Measurements from ENCODE around the gene GCC1. TPM values are rescaled to one million over a fixed set of nuclear protein-coding genes. Genes with fewer than 3 reads are reported as not detected.
"Not testable (repeated sequence)": the region's sequence is repeated elsewhere in the genome, so short reads cannot be mapped to it uniquely, and the experiment has no call there.

Gene GCC1
- polyA plus RNA-seq, 4 donors = 7.0 to 14.3 (median 9.7) TPM

GRCh38 chr7:127571741-127572505 lies 13.5 kb downstream of the GCC1 start:
- no peak overlapping the region for H3K27ac ChIP-seq (ENCODE audit: low read depth in 1 of 3, low read length in 2 of 3)
- DNase-seq (no peak), FAIRE-seq (no peak)
- H3K4me1 ChIP-seq (ENCODE audit: control insufficient read depth in 3 of 3, insufficient read depth in 2 of 3, low read depth in 1 of 3, low read length in 2 of 3) = no peaks in the 10 kb centered on the region
- no peaks in the 10 kb centered on the region for H3K9me3 ChIP-seq (ENCODE audit: control insufficient read depth in 2 of 2, insufficient read depth in 1 of 2, low read depth in 1 of 2, low read length in 1 of 2)
- no peak overlapping the region for H3K4me3 ChIP-seq (ENCODE audit: low read depth in 1 of 3, low read length in 3 of 3)
- H3K27me3 ChIP-seq (ENCODE audit: control insufficient read depth in 3 of 3, insufficient read depth in 3 of 3, low read length in 3 of 3) = no peaks in the 10 kb centered on the region
- WGBS, 3 donors = 76 to 84% (median 76%) methylated on average over 3 of the region's 3 CpGs
- H3K36me3 ChIP-seq (ENCODE audit: control insufficient read depth in 3 of 3, insufficient read depth in 2 of 3, low read depth in 1 of 3, low read length in 3 of 3) = peaks cover 0 to 3% (median 0%) of the 10 kb centered on the region in 3 donors

- not testable (repeated sequence) for H3K27ac ChIP-seq (ENCODE audit: low read depth in 1 of 3, low read length in 2 of 3); FAIRE-seq; H3K4me3 ChIP-seq (ENCODE audit: low read depth in 1 of 3, low read length in 3 of 3); H3K9me3 ChIP-seq (ENCODE audit: control insufficient read depth in 2 of 2, insufficient read depth in 1 of 2, low read depth in 1 of 2, low read length in 1 of 2); H3K4me1 ChIP-seq (ENCODE audit: control insufficient read depth in 3 of 3, insufficient read depth in 2 of 3, low read depth in 1 of 3, low read length in 2 of 3); DNase-seq; H3K36me3 ChIP-seq (ENCODE audit: control insufficient read depth in 3 of 3, insufficient read depth in 2 of 3, low read depth in 1 of 3, low read length in 3 of 3); H3K27me3 ChIP-seq (ENCODE audit: control insufficient read depth in 3 of 3, insufficient read depth in 3 of 3, low read length in 3 of 3)
- no CpG with 5 or more reads among the region's 3 CpGs for WGBS, 3 donors
Observed at GRCh38 chr7:127568034-127568433, 17.4 kb downstream of the GCC1 start.

GRCh38 chr7:127566242-127566641 lies 19.2 kb downstream of the GCC1 start:
- H3K9me3 ChIP-seq (ENCODE audit: control insufficient read depth in 2 of 2, insufficient read depth in 1 of 2, low read depth in 1 of 2, low read length in 1 of 2) = peaks cover 0 to 6% of the 10 kb centered on the region in 2 donors
- no peak overlapping the region for H3K4me3 ChIP-seq (ENCODE audit: low read depth in 1 of 3, low read length in 3 of 3)
- no peaks in the 10 kb centered on the region for H3K4me1 ChIP-seq (ENCODE audit: control insufficient read depth in 3 of 3, insufficient read depth in 2 of 3, low read depth in 1 of 3, low read length in 2 of 3)
- H3K27me3 ChIP-seq (ENCODE audit: control insufficient read depth in 3 of 3, insufficient read depth in 3 of 3, low read length in 3 of 3) = no peaks in the 10 kb centered on the region
- 79 to 87% (median 81%) methylated on average over 3 of the region's 3 CpGs for WGBS, 3 donors
- no peak for DNase-seq
- no peak overlapping the region for H3K27ac ChIP-seq (ENCODE audit: low read depth in 1 of 3, low read length in 2 of 3)
- FAIRE-seq = no peak
- H3K36me3 ChIP-seq (ENCODE audit: control insufficient read depth in 3 of 3, insufficient read depth in 2 of 3, low read depth in 1 of 3, low read length in 3 of 3) = no peaks in the 10 kb centered on the region

GRCh38 chr7:127557803-127558202 lies 27.6 kb downstream of the GCC1 start:
- H3K4me1 ChIP-seq (ENCODE audit: control insufficient read depth in 3 of 3, insufficient read depth in 2 of 3, low read depth in 1 of 3, low read length in 2 of 3) = no peaks in the 10 kb centered on the region
- no peak for FAIRE-seq
- H3K27me3 ChIP-seq (ENCODE audit: control insufficient read depth in 3 of 3, insufficient read depth in 3 of 3, low read length in 3 of 3) = no peaks in the 10 kb centered on the region
- no peak overlapping the region for H3K4me3 ChIP-seq (ENCODE audit: low read depth in 1 of 3, low read length in 3 of 3)
- DNase-seq = no peak
- 75 to 88% (median 80%) methylated on average over 2 of the region's 2 CpGs for WGBS, 3 donors
- no peak overlapping the region for H3K27ac ChIP-seq (ENCODE audit: low read depth in 1 of 3, low read length in 2 of 3)
- no peaks in the 10 kb centered on the region for H3K36me3 ChIP-seq (ENCODE audit: control insufficient read depth in 3 of 3, insufficient read depth in 2 of 3, low read depth in 1 of 3, low read length in 3 of 3)
- no peaks in the 10 kb centered on the region for H3K9me3 ChIP-seq (ENCODE audit: control insufficient read depth in 2 of 2, insufficient read depth in 1 of 2, low read depth in 1 of 2, low read length in 1 of 2)

- no peak overlapping the region for H3K27ac ChIP-seq (ENCODE audit: low read depth in 1 of 3, low read length in 2 of 3)
- H3K36me3 ChIP-seq (ENCODE audit: control insufficient read depth in 3 of 3, insufficient read depth in 2 of 3, low read depth in 1 of 3, low read length in 3 of 3) = no peaks in the 10 kb centered on the region
- WGBS, 3 donors = 88 to 95% (median 94%) methylated on average over 2 of the region's 2 CpGs
- FAIRE-seq (no peak), DNase-seq (no peak)
- no peaks in the 10 kb centered on the region for H3K4me1 ChIP-seq (ENCODE audit: control insufficient read depth in 3 of 3, insufficient read depth in 2 of 3, low read depth in 1 of 3, low read length in 2 of 3)
- H3K4me3 ChIP-seq (ENCODE audit: low read depth in 1 of 3, low read length in 3 of 3) = no peak overlapping the region
- H3K9me3 ChIP-seq (ENCODE audit: control insufficient read depth in 2 of 2, insufficient read depth in 1 of 2, low read depth in 1 of 2, low read length in 1 of 2) = no peaks in the 10 kb centered on the region
- H3K27me3 ChIP-seq (ENCODE audit: control insufficient read depth in 3 of 3, insufficient read depth in 3 of 3, low read length in 3 of 3) = no peaks in the 10 kb centered on the region
Observed at GRCh38 chr7:127556404-127556803, 29.0 kb downstream of the GCC1 start.

- WGBS, 3 donors = 69 to 91% (median 82%) methylated on average over 4 of the region's 4 CpGs
- H3K27ac ChIP-seq (ENCODE audit: low read depth in 1 of 3, low read length in 2 of 3) = no peak overlapping the region
- FAIRE-seq = no peak
Observed at GRCh38 chr7:127551941-127552340, 33.5 kb downstream of the GCC1 start.

GRCh38 chr7:127550247-127550646 lies 35.1 kb downstream of the GCC1 start:
- Histone ChIP-seq H3K27me3 (ENCODE audit: control insufficient read depth in 3 of 3, insufficient read depth in 3 of 3, low read length in 3 of 3) (no peaks in the 10 kb centered on the region), H3K4me1 (ENCODE audit: control insufficient read depth in 3 of 3, insufficient read depth in 2 of 3, low read depth in 1 of 3, low read length in 2 of 3) (no peaks in the 10 kb centered on the region), H3K9me3 (ENCODE audit: control insufficient read depth in 2 of 2, insufficient read depth in 1 of 2, low read depth in 1 of 2, low read length in 1 of 2) (peaks cover 0 to 7% of the 10 kb centered on the region in 2 donors), H3K36me3 (ENCODE audit: control insufficient read depth in 3 of 3, insufficient read depth in 2 of 3, low read depth in 1 of 3, low read length in 3 of 3) (no peaks in the 10 kb centered on the region), H3K27ac (ENCODE audit: low read depth in 1 of 3, low read length in 2 of 3) (no peak overlapping the region), H3K4me3 (ENCODE audit: low read depth in 1 of 3, low read length in 3 of 3) (no peak overlapping the region)
- DNase-seq (no peak), FAIRE-seq (no peak)
- whole genome bisulfite sequencing, 3 donors = 60 to 62% (median 62%) methylated on average over 1 of the region's 1 CpG

More at GRCh38 chr7:127551941-127552340, 33.5 kb downstream of the GCC1 start:
- no peaks in the 10 kb centered on the region for H3K36me3 ChIP-seq (ENCODE audit: control insufficient read depth in 3 of 3, insufficient read depth in 2 of 3, low read depth in 1 of 3, low read length in 3 of 3)
- no peak overlapping the region for H3K4me3 ChIP-seq (ENCODE audit: low read depth in 1 of 3, low read length in 3 of 3)
- no peak for DNase-seq
- H3K4me1 ChIP-seq (ENCODE audit: control insufficient read depth in 3 of 3, insufficient read depth in 2 of 3, low read depth in 1 of 3, low read length in 2 of 3) = no peaks in the 10 kb centered on the region
- H3K9me3 ChIP-seq (ENCODE audit: control insufficient read depth in 2 of 2, insufficient read depth in 1 of 2, low read depth in 1 of 2, low read length in 1 of 2) = no peaks in the 10 kb centered on the region
- H3K27me3 ChIP-seq (ENCODE audit: control insufficient read depth in 3 of 3, insufficient read depth in 3 of 3, low read length in 3 of 3) = no peaks in the 10 kb centered on the region

- FAIRE-seq (no peak), DNase-seq (no peak)
- no peaks in the 10 kb centered on the region for H3K27me3 ChIP-seq (ENCODE audit: control insufficient read depth in 3 of 3, insufficient read depth in 3 of 3, low read length in 3 of 3)
- no peaks in the 10 kb centered on the region for H3K36me3 ChIP-seq (ENCODE audit: control insufficient read depth in 3 of 3, insufficient read depth in 2 of 3, low read depth in 1 of 3, low read length in 3 of 3)
- no peak overlapping the region for H3K27ac ChIP-seq (ENCODE audit: low read depth in 1 of 3, low read length in 2 of 3)
- peaks cover 0 to 7% of the 10 kb centered on the region in 2 donors for H3K9me3 ChIP-seq (ENCODE audit: control insufficient read depth in 2 of 2, insufficient read depth in 1 of 2, low read depth in 1 of 2, low read length in 1 of 2)
- WGBS, 3 donors = 80 to 88% (median 87%) methylated on average over 1 of the region's 1 CpG
- no peak overlapping the region for H3K4me3 ChIP-seq (ENCODE audit: low read depth in 1 of 3, low read length in 3 of 3)
- H3K4me1 ChIP-seq (ENCODE audit: control insufficient read depth in 3 of 3, insufficient read depth in 2 of 3, low read depth in 1 of 3, low read length in 2 of 3) = no peaks in the 10 kb centered on the region
Observed at GRCh38 chr7:127546313-127546712, 39.1 kb downstream of the GCC1 start.

GRCh38 chr7:127541548-127541947 lies 43.8 kb downstream of the GCC1 start:
- WGBS, 3 donors = 80 to 96% (median 90%) methylated on average over 4 of the region's 4 CpGs
- no peak overlapping the region for H3K27ac ChIP-seq (ENCODE audit: low read depth in 1 of 3, low read length in 2 of 3)
- no peak overlapping the region for H3K4me3 ChIP-seq (ENCODE audit: low read depth in 1 of 3, low read length in 3 of 3)
- peaks cover 0 to 7% of the 10 kb centered on the region in 2 donors for H3K9me3 ChIP-seq (ENCODE audit: control insufficient read depth in 2 of 2, insufficient read depth in 1 of 2, low read depth in 1 of 2, low read length in 1 of 2)
- H3K27me3 ChIP-seq (ENCODE audit: control insufficient read depth in 3 of 3, insufficient read depth in 3 of 3, low read length in 3 of 3) = peaks cover 0 to 8% (median 2%) of the 10 kb centered on the region in 3 donors
- no peak for DNase-seq
- no peaks in the 10 kb centered on the region for H3K36me3 ChIP-seq (ENCODE audit: control insufficient read depth in 3 of 3, insufficient read depth in 2 of 3, low read depth in 1 of 3, low read length in 3 of 3)
- no peak for FAIRE-seq
- H3K4me1 ChIP-seq (ENCODE audit: control insufficient read depth in 3 of 3, insufficient read depth in 2 of 3, low read depth in 1 of 3, low read length in 2 of 3) = no peaks in the 10 kb centered on the region

Data from small intestine (tissue), 7 donors.